Body of pancreas (tissue), 4 donors: ENCODE measurements around the gene ASIC3.

Experiments used
- CTCF ChIP-seq, 7 experiments: fragments of 450-650 bp in 4 of 7; fragments of 200-600 bp in 3 of 7; sonication (generic) in 3 of 7; IDR thresholded peaks; one replicate each; pipeline ENCODE4 v1.5.1; 2016 to 2019; ENCODE audit warnings: antibody characterized with exemption in 7 of 7
- POLR2A ChIP-seq, 3 donors: fragments of 450-650 bp; IDR thresholded peaks; one replicate each; pipeline ENCODE4 v1.6.1; 2016; ENCODE audit warnings: antibody characterized with exemption in 3 of 3, mild to moderate bottlenecking in 2 of 3

GRCh38 chr7:151078233-151079040, 30.1 kb downstream of the ASIC3 start:
- TF ChIP-seq CTCF (IDR thresholded peaks at IDR 0.05): no peak
- TF ChIP-seq POLR2A (IDR thresholded peaks at IDR 0.05): no peak
